ENCODE results near the gene NEUROD6. TPM values are rescaled to one million over a fixed set of nuclear protein-coding genes. Genes with fewer than 3 reads are reported as not detected.

The NEUROD6 gene
- total and polyA plus RNA-seq, 2 donors (not counting 1 experiment from before 2014, with no cell fraction given), result not detected

- no peak overlapping the region for H3K4me2 ChIP-seq (ENCODE audit: extremely low read depth, insufficient read depth, low read length)
- peaks cover 8% of the 10 kb centered on the region for H3K27me3 ChIP-seq (ENCODE audit: control insufficient read depth, insufficient read depth, low read length)
- H3K4me1 ChIP-seq (ENCODE audit: control insufficient read depth, extremely low read depth, insufficient read depth, low read length), result no peaks in the 10 kb centered on the region
- H3K4me3 ChIP-seq (replicated peaks in 1 of 4; ENCODE audit: control extremely low read depth in 1 of 4, insufficient read depth in 1 of 4, low read depth in 3 of 4, low read length in 4 of 4), result no peak overlapping the region
- DNase-seq (ENCODE audit: low read depth in 2 of 2), result no peak
- no peak overlapping the region for H3K9ac ChIP-seq (ENCODE audit: insufficient read depth, low read length)
- H4K20me1 ChIP-seq (ENCODE audit: control insufficient read depth, extremely low read depth, insufficient read depth, low read length), result no peaks in the 10 kb centered on the region
- no peak overlapping the region for H3K27ac ChIP-seq (ENCODE audit: insufficient read depth, low read length)
- no peak overlapping the region for H2AFZ ChIP-seq (ENCODE audit: low read length)
- no peaks in the 10 kb centered on the region for H3K9me3 ChIP-seq (ENCODE audit: control insufficient read depth, insufficient read depth, low read depth, low read length)
- no peaks in the 10 kb centered on the region for H3K79me2 ChIP-seq (ENCODE audit: control insufficient read depth, insufficient read depth, low read length)
- TF ChIP-seq EZH2 (IDR thresholded peaks at IDR 0.05; ENCODE audit: low read length, missing control alignments) (no peak), CTCF (conservative IDR thresholded peaks at IDR 0.05 in 1 of 2, IDR thresholded peaks at IDR 0.05 in 1 of 2; ENCODE audit: low read depth in 1 of 2, low read length in 2 of 2) (no peak)
- no peaks in the 10 kb centered on the region for H3K36me3 ChIP-seq (ENCODE audit: control insufficient read depth, insufficient read depth, low read length)
These were observed 7.2 kb downstream of the NEUROD6 start for GRCh38 chr7:31333291-31333690.

- no peaks in the 10 kb centered on the region for H4K20me1 ChIP-seq (ENCODE audit: control insufficient read depth, extremely low read depth, insufficient read depth, low read length)
- H3K4me2 ChIP-seq (ENCODE audit: extremely low read depth, insufficient read depth, low read length), result no peak overlapping the region
- no peaks in the 10 kb centered on the region for H3K79me2 ChIP-seq (ENCODE audit: control insufficient read depth, insufficient read depth, low read length)
- H3K27ac ChIP-seq (ENCODE audit: insufficient read depth, low read length), result no peak overlapping the region
- no peak overlapping the region for H2AFZ ChIP-seq (ENCODE audit: low read length)
- H3K9ac ChIP-seq (ENCODE audit: insufficient read depth, low read length), result no peak overlapping the region
- no peaks in the 10 kb centered on the region for H3K9me3 ChIP-seq (ENCODE audit: control insufficient read depth, insufficient read depth, low read depth, low read length)
- H3K36me3 ChIP-seq (ENCODE audit: control insufficient read depth, insufficient read depth, low read length), result no peaks in the 10 kb centered on the region
- DNase-seq (ENCODE audit: low read depth in 2 of 2), result peak in 1 of 2 donors; percentile 79
- no peaks in the 10 kb centered on the region for H3K27me3 ChIP-seq (ENCODE audit: control insufficient read depth, insufficient read depth, low read length)
- H3K4me3 ChIP-seq (replicated peaks in 1 of 4; ENCODE audit: control extremely low read depth in 1 of 4, insufficient read depth in 1 of 4, low read depth in 3 of 4, low read length in 4 of 4), result no peak overlapping the region
- TF ChIP-seq CTCF (conservative IDR thresholded peaks at IDR 0.05 in 1 of 2, IDR thresholded peaks at IDR 0.05 in 1 of 2; ENCODE audit: low read depth in 1 of 2, low read length in 2 of 2) (no peak), EZH2 (IDR thresholded peaks at IDR 0.05; ENCODE audit: low read length, missing control alignments) (no peak)
- H3K4me1 ChIP-seq (ENCODE audit: control insufficient read depth, extremely low read depth, insufficient read depth, low read length), result no peaks in the 10 kb centered on the region
These were observed 13.5 kb downstream of the NEUROD6 start for GRCh38 chr7:31327071-31327470.

GRCh38 chr7:31326416-31326815 is 14.1 kb downstream of the NEUROD6 start:
- no peaks in the 10 kb centered on the region for H3K36me3 ChIP-seq (ENCODE audit: control insufficient read depth, insufficient read depth, low read length)
- H3K27ac ChIP-seq (ENCODE audit: insufficient read depth, low read length), result no peak overlapping the region
- H3K4me3 ChIP-seq (replicated peaks in 1 of 4; ENCODE audit: control extremely low read depth in 1 of 4, insufficient read depth in 1 of 4, low read depth in 3 of 4, low read length in 4 of 4), result no peak overlapping the region
- TF ChIP-seq CTCF (conservative IDR thresholded peaks at IDR 0.05 in 1 of 2, IDR thresholded peaks at IDR 0.05 in 1 of 2; ENCODE audit: low read depth in 1 of 2, low read length in 2 of 2) (no peak), EZH2 (IDR thresholded peaks at IDR 0.05; ENCODE audit: low read length, missing control alignments) (no peak)
- H3K27me3 ChIP-seq (ENCODE audit: control insufficient read depth, insufficient read depth, low read length), result no peaks in the 10 kb centered on the region
- no peaks in the 10 kb centered on the region for H3K4me1 ChIP-seq (ENCODE audit: control insufficient read depth, extremely low read depth, insufficient read depth, low read length)
- H3K79me2 ChIP-seq (ENCODE audit: control insufficient read depth, insufficient read depth, low read length), result no peaks in the 10 kb centered on the region
- H3K4me2 ChIP-seq (ENCODE audit: extremely low read depth, insufficient read depth, low read length), result no peak overlapping the region
- H3K9ac ChIP-seq (ENCODE audit: insufficient read depth, low read length), result no peak overlapping the region
- no peak overlapping the region for H2AFZ ChIP-seq (ENCODE audit: low read length)
- DNase-seq (ENCODE audit: low read depth in 2 of 2), result no peak
- H3K9me3 ChIP-seq (ENCODE audit: control insufficient read depth, insufficient read depth, low read depth, low read length), result no peaks in the 10 kb centered on the region
- no peaks in the 10 kb centered on the region for H4K20me1 ChIP-seq (ENCODE audit: control insufficient read depth, extremely low read depth, insufficient read depth, low read length)
